Natural killer cell (primary cell): ENCODE measurements around the gene PIGV. TPM values are rescaled to one million over a fixed set of nuclear protein-coding genes. Genes with fewer than 3 reads are reported as not detected.
A peak's percentile ranks its signal among the peaks of the same experiment; 100 is the strongest.

Experiments
- ATAC-seq, 3 donors: fragments of 150-1000 bp in 2 of 3; fragments of 200-7000 bp in 1 of 3; cut with Tn5 transposase; 1 replicate in 1 of 3; 2 replicates in 2 of 3; pipeline ENCODE4 v1.10.0; 2021; ENCODE audit warnings: mild to moderate bottlenecking in 2 of 3, moderate library complexity in 2 of 3
- DNase-seq, 2 donors: peaks; one replicate each; pipeline versions ENCODE4 v3.0.0 to v3.0.0-alpha.2; 2013 to 2021; ENCODE audit warnings: mixed read lengths in 1 of 2
- H3K27ac ChIP-seq: one replicate; pipeline ENCODE4 v1.5.1; 2013; ENCODE audit warnings: mild to moderate bottlenecking, low read length
- H3K27me3 ChIP-seq: one replicate; pipeline ENCODE4 v1.6.1; 2013; ENCODE audit warnings: low read length; ENCODE audit not compliant: control insufficient read depth, insufficient read depth
- H3K36me3 ChIP-seq: one replicate; pipeline ENCODE4 v1.6.1; 2013; ENCODE audit warnings: low read length; ENCODE audit not compliant: control insufficient read depth, insufficient read depth
- H3K4me1 ChIP-seq: one replicate; pipeline ENCODE4 v1.6.1; 2013; ENCODE audit warnings: low read length; ENCODE audit not compliant: control insufficient read depth, insufficient read depth
- H3K4me3 ChIP-seq: one replicate; pipeline ENCODE4 v1.5.1; 2013; ENCODE audit warnings: low read length
- H3K9me3 ChIP-seq: one replicate; pipeline ENCODE4 v1.6.1; 2013; ENCODE audit warnings: low read length; ENCODE audit not compliant: control insufficient read depth, insufficient read depth
- H3K27ac Mint-ChIP-seq, 2 donors: one replicate each; pipeline ENCODE4 v1.8.0; 2022; ENCODE audit warnings: mild to moderate bottlenecking in 2 of 2, mixed read lengths in 2 of 2, moderate library complexity in 1 of 2
- H3K27me3 Mint-ChIP-seq, 2 donors: one replicate each; pipeline ENCODE4 v1.8.0; 2022; ENCODE audit warnings: low read depth in 2 of 2, mixed read lengths in 2 of 2
- H3K36me3 Mint-ChIP-seq: one replicate; pipeline ENCODE4 v1.8.0; 2022; ENCODE audit warnings: mixed read lengths
- H3K4me1 Mint-ChIP-seq, 2 donors: one replicate each; pipeline ENCODE4 v1.8.0; 2022; ENCODE audit warnings: mixed read lengths in 2 of 2
- H3K4me3 Mint-ChIP-seq: one replicate; pipeline ENCODE4 v1.8.0; 2022; ENCODE audit warnings: mild to moderate bottlenecking, moderate library complexity, mixed read lengths
- H3K9me3 Mint-ChIP-seq, 2 donors: one replicate each; pipeline ENCODE4 v1.8.0; 2022; ENCODE audit warnings: mixed read lengths in 2 of 2
- WGBS: methylation state at CpG from one replicate; pipeline ENCODE4 v1.1.7; 2013; ENCODE audit warnings: missing lambda C conversion rate; ENCODE audit not compliant: insufficient coverage; 5-methylcytosine and 5-hydroxymethylcytosine counted together
- intact Hi-C: fragments of 100-400 bp; cut with micrococcal nuclease; formaldehyde crosslinking; loops from one replicate; pipeline ENCODE4 v1.14.2; 2022
- total RNA-seq, 4 donors: library from RNA; stranded (reverse); fragments of 120-200 nt in 1 of 4; gene quantifications; one replicate each; pipeline versions ENCODE4 v1.2.3 to v1.2.4, GENCODE V29; 2013 to 2022
- TF ChIP-seq, protein P1 (sequence below): fragments of 200-600 bp; IDR thresholded peaks from one replicate; pipeline ENCODE4 v1.8.0; 2022; ENCODE audit warnings: antibody characterized with exemption

PIGV gene
- total RNA-seq, 3 donors from 2014 or later (not counting 1 experiment from before 2014, with no cell fraction given): 23.1 to 35.2 (median 30.3) TPM

DNA sequence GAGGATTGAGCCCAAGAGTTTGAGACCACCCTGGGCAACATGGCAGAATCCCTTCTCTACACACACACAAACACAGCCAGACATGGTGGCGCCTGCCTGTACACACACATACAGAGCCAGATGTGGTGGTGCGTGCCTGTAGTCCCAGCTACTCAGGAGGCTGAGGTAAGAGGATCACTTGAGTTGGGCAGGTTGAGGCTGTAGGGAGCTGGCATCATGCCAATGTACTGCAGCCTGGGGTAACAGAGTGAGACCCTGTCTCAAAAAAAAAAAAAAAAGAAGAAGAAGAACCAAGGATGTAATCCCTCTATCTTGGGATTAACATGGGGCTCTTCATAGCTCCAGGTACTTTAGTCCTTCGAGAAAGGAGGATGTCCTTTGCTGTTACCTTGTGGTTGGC, 29.4 kb upstream of the PIGV start:
- intact Hi-C loops: no loop called here
- Histone ChIP-seq H3K4me1 (peaks cover 22% of the 10 kb centered on the region), H3K4me3 (no peak overlapping the region), H3K36me3 (peaks cover 59% of the 10 kb centered on the region), H3K27me3 (no peaks in the 10 kb centered on the region), H3K9me3 (no peaks in the 10 kb centered on the region), H3K27ac (no peak overlapping the region)
- Mint-ChIP-seq H3K36me3 (peaks cover 6% of the 10 kb centered on the region), H3K27ac (peak overlapping the region; percentile 61 to 68), H3K4me1 (peaks cover 37 to 51% of the 10 kb centered on the region in 2 donors), H3K9me3 (no peaks in the 10 kb centered on the region), H3K27me3 (no peaks in the 10 kb centered on the region), H3K4me3 (no peak overlapping the region)
- DNase-seq: no peak
- TF ChIP-seq, protein P1, sequence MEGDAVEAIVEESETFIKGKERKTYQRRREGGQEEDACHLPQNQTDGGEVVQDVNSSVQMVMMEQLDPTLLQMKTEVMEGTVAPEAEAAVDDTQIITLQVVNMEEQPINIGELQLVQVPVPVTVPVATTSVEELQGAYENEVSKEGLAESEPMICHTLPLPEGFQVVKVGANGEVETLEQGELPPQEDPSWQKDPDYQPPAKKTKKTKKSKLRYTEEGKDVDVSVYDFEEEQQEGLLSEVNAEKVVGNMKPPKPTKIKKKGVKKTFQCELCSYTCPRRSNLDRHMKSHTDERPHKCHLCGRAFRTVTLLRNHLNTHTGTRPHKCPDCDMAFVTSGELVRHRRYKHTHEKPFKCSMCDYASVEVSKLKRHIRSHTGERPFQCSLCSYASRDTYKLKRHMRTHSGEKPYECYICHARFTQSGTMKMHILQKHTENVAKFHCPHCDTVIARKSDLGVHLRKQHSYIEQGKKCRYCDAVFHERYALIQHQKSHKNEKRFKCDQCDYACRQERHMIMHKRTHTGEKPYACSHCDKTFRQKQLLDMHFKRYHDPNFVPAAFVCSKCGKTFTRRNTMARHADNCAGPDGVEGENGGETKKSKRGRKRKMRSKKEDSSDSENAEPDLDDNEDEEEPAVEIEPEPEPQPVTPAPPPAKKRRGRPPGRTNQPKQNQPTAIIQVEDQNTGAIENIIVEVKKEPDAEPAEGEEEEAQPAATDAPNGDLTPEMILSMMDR: no peak
- no peak for ATAC-seq
- 95% methylated on average over 2 of the region's 3 CpGs for WGBS

DNA sequence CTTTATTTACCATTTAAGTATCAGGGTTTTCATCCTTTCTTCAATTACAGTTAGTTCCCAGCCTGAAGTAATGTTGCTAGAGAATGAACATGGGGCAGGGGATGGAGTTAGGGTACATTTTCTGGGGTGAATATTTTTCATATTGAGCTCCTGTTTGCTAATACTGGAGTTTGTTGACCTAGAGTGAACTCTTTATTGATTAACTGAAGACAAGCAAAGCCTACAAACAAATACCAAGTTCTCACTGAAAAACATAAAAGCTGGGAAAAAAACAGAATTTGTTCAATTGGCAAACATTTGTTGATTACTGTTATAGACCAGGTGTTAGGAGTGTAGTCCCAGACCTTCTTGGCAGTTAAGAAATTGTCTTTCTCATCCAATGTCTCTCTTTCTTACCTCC, 28.2 kb upstream of the PIGV start:
- intact Hi-C loops: no loop called here
- no peaks in the 10 kb centered on the region for H3K9me3 ChIP-seq
- H3K27ac Mint-ChIP-seq: peak overlapping the region; percentile 49 to 68
- ATAC-seq: no peak
- no peaks in the 10 kb centered on the region for H3K27me3 Mint-ChIP-seq
- TF ChIP-seq, protein P1: no peak
- H3K4me1 Mint-ChIP-seq: peaks cover 36 to 44% of the 10 kb centered on the region in 2 donors
- no peak overlapping the region for H3K4me3 ChIP-seq
- no peaks in the 10 kb centered on the region for H3K27me3 ChIP-seq
- H3K27ac ChIP-seq: no peak overlapping the region
- peaks cover 26% of the 10 kb centered on the region for H3K4me1 ChIP-seq
- DNase-seq: no peak
- H3K36me3 ChIP-seq: peaks cover 58% of the 10 kb centered on the region
- no peak overlapping the region for H3K4me3 Mint-ChIP-seq
- peaks cover 6% of the 10 kb centered on the region for H3K36me3 Mint-ChIP-seq
- H3K9me3 Mint-ChIP-seq: no peaks in the 10 kb centered on the region

DNA sequence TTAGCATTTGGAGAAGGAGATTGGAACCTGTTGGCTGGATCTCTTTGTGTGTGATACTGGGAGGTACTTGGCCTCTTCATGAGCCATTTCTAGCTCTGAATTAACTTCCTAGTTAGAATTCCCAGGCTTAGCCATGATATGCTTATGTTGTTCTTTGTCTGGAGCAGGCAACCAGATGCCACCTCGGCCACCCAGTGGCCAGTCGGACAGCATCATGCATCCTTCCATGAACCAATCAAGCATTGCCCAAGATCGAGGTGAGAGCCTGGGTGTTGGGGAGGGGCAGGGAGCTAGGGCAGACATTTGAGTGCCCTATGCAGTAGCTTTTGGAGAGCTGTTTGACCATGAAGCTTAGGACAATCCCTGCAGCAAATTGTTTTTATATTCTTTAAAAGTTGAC, 26.5 kb upstream of the PIGV start:
- peaks cover 6% of the 10 kb centered on the region for H3K36me3 Mint-ChIP-seq

DNA sequence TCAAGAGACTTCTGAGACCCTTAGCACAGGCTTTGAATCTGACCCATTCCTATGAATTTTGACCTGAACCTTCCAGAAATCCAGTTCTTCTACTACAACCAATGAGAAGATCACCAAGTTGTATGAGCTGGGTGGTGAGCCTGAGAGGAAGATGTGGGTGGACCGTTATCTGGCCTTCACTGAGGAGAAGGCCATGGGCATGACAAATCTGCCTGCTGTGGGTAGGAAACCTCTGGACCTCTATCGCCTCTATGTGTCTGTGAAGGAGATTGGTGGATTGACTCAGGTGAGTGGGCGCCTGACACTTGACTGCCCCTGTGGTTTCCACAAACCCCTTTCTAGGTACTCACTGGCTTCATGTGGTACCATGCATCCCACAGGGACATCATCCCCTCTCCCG, 20.0 kb upstream of the PIGV start:
- WGBS: 86% methylated on average over 3 of the region's 4 CpGs
- Histone ChIP-seq H3K4me3 (no peak overlapping the region), H3K9me3 (no peaks in the 10 kb centered on the region), H3K27me3 (no peaks in the 10 kb centered on the region), H3K27ac (no peak overlapping the region), H3K4me1 (peaks cover 10% of the 10 kb centered on the region), H3K36me3 (peaks cover 84% of the 10 kb centered on the region)
- Mint-ChIP-seq H3K4me1 (peaks cover 16 to 28% of the 10 kb centered on the region in 2 donors), H3K27me3 (no peaks in the 10 kb centered on the region), H3K9me3 (no peaks in the 10 kb centered on the region), H3K27ac (peak overlapping the region; percentile 25 to 57), H3K4me3 (no peak overlapping the region), H3K36me3 (peaks cover 12% of the 10 kb centered on the region)
- ATAC-seq (no peak), DNase-seq (no peak)
- TF ChIP-seq, protein P1: no peak
- intact Hi-C loops: no loop called here

More for the DNA sequence above, 26.5 kb upstream of the PIGV start:
- ATAC-seq (no peak), DNase-seq (peak in 1 of 2 donors; percentile 30)
- H3K4me1 Mint-ChIP-seq: peaks cover 36 to 37% of the 10 kb centered on the region in 2 donors
- Histone ChIP-seq H3K4me3 (no peak overlapping the region), H3K36me3 (peaks cover 60% of the 10 kb centered on the region), H3K9me3 (no peaks in the 10 kb centered on the region), H3K27ac (no peak overlapping the region), H3K4me1 (peaks cover 23% of the 10 kb centered on the region), H3K27me3 (no peaks in the 10 kb centered on the region)
- no peaks in the 10 kb centered on the region for H3K9me3 Mint-ChIP-seq
- no peak overlapping the region for H3K4me3 Mint-ChIP-seq
- intact Hi-C loops: no loop called here
- H3K27ac Mint-ChIP-seq: peak overlapping the region; percentile 48 to 70
- TF ChIP-seq, protein P1: no peak
- 81% methylated on average over 3 of the region's 3 CpGs for WGBS
- no peaks in the 10 kb centered on the region for H3K27me3 Mint-ChIP-seq
